ENCODE data around the gene ZDHHC8. TPM values are rescaled to one million over a fixed set of nuclear protein-coding genes. Genes with fewer than 3 reads are reported as not detected.

The ZDHHC8 gene
- total RNA-seq, 6 experiments from 2014 or later: 91.8 to 119 (median 99.1) TPM

- no peaks in the 10 kb centered on the region for H3K9me3 Mint-ChIP-seq
Measured at GRCh38 chr22:20183101-20183500, 51.5 kb downstream of the ZDHHC8 start.

DNA sequence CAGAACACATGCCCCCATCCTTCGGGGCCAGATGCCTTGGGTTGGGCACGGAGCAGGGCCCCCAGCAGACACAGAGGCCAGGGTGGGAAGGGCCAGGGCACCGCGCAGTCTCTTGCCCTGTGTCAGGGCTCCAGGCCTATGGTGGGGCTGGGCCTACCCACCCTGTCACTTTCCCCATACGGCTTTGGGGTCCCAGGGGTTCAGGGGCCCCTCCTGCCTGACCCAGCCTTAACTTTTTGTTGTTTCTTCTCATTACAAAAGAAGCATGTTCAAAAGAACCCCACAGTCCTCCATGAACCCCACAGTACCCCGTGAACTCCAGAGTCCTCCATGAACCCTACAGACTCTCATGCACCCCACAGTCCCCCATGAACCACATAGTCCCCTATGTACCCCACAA, 52.2 kb downstream of the ZDHHC8 start:
- TF ChIP-seq, protein P1, sequence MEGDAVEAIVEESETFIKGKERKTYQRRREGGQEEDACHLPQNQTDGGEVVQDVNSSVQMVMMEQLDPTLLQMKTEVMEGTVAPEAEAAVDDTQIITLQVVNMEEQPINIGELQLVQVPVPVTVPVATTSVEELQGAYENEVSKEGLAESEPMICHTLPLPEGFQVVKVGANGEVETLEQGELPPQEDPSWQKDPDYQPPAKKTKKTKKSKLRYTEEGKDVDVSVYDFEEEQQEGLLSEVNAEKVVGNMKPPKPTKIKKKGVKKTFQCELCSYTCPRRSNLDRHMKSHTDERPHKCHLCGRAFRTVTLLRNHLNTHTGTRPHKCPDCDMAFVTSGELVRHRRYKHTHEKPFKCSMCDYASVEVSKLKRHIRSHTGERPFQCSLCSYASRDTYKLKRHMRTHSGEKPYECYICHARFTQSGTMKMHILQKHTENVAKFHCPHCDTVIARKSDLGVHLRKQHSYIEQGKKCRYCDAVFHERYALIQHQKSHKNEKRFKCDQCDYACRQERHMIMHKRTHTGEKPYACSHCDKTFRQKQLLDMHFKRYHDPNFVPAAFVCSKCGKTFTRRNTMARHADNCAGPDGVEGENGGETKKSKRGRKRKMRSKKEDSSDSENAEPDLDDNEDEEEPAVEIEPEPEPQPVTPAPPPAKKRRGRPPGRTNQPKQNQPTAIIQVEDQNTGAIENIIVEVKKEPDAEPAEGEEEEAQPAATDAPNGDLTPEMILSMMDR (IDR thresholded peaks at IDR 0.05): no peak
- H3K27me3 Mint-ChIP-seq (ENCODE audit: insufficient read depth): peaks cover 18% of the 10 kb centered on the region
- H3K4me1 Mint-ChIP-seq (ENCODE audit: low read depth): no peaks in the 10 kb centered on the region
- H3K9me3 Mint-ChIP-seq: no peaks in the 10 kb centered on the region
- H3K4me3 Mint-ChIP-seq: no peak overlapping the region
- H3K27ac Mint-ChIP-seq: no peak overlapping the region
- no peak for DNase-seq
- H3K36me3 Mint-ChIP-seq (ENCODE audit: low read depth): no peaks in the 10 kb centered on the region

More at GRCh38 chr22:20183101-20183500, 51.5 kb downstream of the ZDHHC8 start:
- Mint-ChIP-seq H3K36me3 (ENCODE audit: low read depth) (no peaks in the 10 kb centered on the region), H3K4me1 (ENCODE audit: low read depth) (no peaks in the 10 kb centered on the region), H3K27ac (no peak overlapping the region), H3K27me3 (ENCODE audit: insufficient read depth) (peaks cover 21% of the 10 kb centered on the region), H3K4me3 (no peak overlapping the region)
- TF ChIP-seq, protein P1 (IDR thresholded peaks at IDR 0.05): no peak
- no peak for DNase-seq

GRCh38 chr22:20184501-20185165, 53.0 kb downstream of the ZDHHC8 start:
- Mint-ChIP-seq H3K27ac (no peak overlapping the region), H3K36me3 (ENCODE audit: low read depth) (no peaks in the 10 kb centered on the region), H3K4me1 (ENCODE audit: low read depth) (no peaks in the 10 kb centered on the region), H3K27me3 (ENCODE audit: insufficient read depth) (peaks cover 18% of the 10 kb centered on the region), H3K4me3 (no peak overlapping the region), H3K9me3 (no peaks in the 10 kb centered on the region)
- TF ChIP-seq, protein P1 (IDR thresholded peaks at IDR 0.05): no peak
- DNase-seq: no peak

GRCh38 chr22:20185750-20186149, 54.1 kb downstream of the ZDHHC8 start:
- DNase-seq: no peak
- Mint-ChIP-seq H3K27ac (no peak overlapping the region), H3K4me1 (ENCODE audit: low read depth) (no peaks in the 10 kb centered on the region), H3K27me3 (ENCODE audit: insufficient read depth) (peaks cover 22% of the 10 kb centered on the region), H3K36me3 (ENCODE audit: low read depth) (no peaks in the 10 kb centered on the region), H3K4me3 (no peak overlapping the region), H3K9me3 (no peaks in the 10 kb centered on the region)
- TF ChIP-seq, protein P1 (IDR thresholded peaks at IDR 0.05): no peak

DNA sequence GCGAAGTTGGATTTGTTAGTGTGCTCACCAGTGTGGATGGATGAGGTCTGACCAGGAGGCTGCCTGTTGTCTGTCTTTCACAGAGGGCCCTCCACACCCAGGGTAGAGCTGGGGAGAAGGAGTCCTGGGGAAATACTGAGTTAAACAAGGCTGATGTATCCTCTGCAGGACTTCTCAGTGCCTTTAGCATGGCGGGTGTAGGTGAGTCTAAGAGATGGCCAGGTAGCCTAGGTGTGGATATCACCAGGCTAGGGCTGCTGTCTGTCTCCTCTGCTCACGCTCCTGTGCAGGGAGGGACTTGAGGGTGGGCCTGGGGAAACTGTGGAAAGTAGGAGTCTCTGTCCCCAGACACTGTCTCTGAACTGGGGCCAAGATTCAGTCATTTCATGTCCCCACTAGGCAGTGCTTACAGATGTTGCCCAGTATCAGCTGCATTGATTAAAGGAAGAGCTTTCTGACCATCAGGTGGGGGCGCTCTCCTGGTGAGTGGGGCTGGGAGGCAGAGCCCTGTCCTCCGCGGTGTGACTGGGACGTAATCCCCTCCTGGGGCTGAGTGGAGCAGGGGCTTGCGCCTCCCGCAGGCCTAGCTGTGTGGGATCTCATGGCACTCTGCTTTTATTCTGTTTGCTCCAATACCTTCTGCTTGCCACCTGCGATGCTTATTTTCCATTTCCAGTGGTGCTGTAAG, 54.7 kb downstream of the ZDHHC8 start:
- Mint-ChIP-seq H3K4me1 (ENCODE audit: low read depth) (no peaks in the 10 kb centered on the region), H3K4me3 (no peak overlapping the region), H3K27ac (no peak overlapping the region), H3K9me3 (no peaks in the 10 kb centered on the region), H3K27me3 (ENCODE audit: insufficient read depth) (peaks cover 22% of the 10 kb centered on the region), H3K36me3 (ENCODE audit: low read depth) (no peaks in the 10 kb centered on the region)
- TF ChIP-seq, protein P1 (IDR thresholded peaks at IDR 0.05): peak; percentile 46
- no peak for DNase-seq

All from HFFc6 (cell line).